ENCODE measurements around the gene UBR4. TPM values are rescaled to one million over a fixed set of nuclear protein-coding genes. Genes with fewer than 3 reads are reported as not detected.

UBR4 gene
- total RNA-seq, 2 experiments from 2014 or later: 165 to 169 TPM

- Mint-ChIP-seq H3K4me3 (no peak overlapping the region), H3K4me1 (ENCODE audit: low read depth) (peaks cover 63% of the 10 kb centered on the region), H3K27ac (no peak overlapping the region), H3K9me3 (no peaks in the 10 kb centered on the region), H3K27me3 (ENCODE audit: low read depth) (no peaks in the 10 kb centered on the region), H3K36me3 (ENCODE audit: low read depth) (peaks cover 42% of the 10 kb centered on the region)
- DNase-seq: no peak
- CTCF ChIA-PET: interaction anchor here (0.8 to 4.6 kb wide), 4 partner anchors 159 to 189 kb away, joined by 3 to 22 read pairs (median 4); no protein-coding TSS in a partner anchor
- intact Hi-C loops (cut with micrococcal nuclease): no loop called here
Measured at GRCh38 chr1:19072285-19072981, 137.6 kb downstream of the UBR4 start.

- H3K4me1 Mint-ChIP-seq (ENCODE audit: low read depth): peaks cover 63% of the 10 kb centered on the region
- peaks cover 36% of the 10 kb centered on the region for H3K36me3 Mint-ChIP-seq (ENCODE audit: low read depth)
- no peaks in the 10 kb centered on the region for H3K9me3 Mint-ChIP-seq
- CTCF ChIA-PET: interaction anchor here (1.0 to 4.6 kb wide), 3 partner anchors 157 to 188 kb away, joined by 3 to 22 read pairs (median 4); no protein-coding TSS in a partner anchor
- intact Hi-C loops (cut with micrococcal nuclease): no loop called here
- no peaks in the 10 kb centered on the region for H3K27me3 Mint-ChIP-seq (ENCODE audit: low read depth)
- no peak for DNase-seq
- no peak overlapping the region for H3K4me3 Mint-ChIP-seq
- H3K27ac Mint-ChIP-seq: no peak overlapping the region
Measured at GRCh38 chr1:19071674-19072281, 138.3 kb downstream of the UBR4 start.

- CTCF ChIA-PET: interaction anchor here (0.6 to 1.1 kb wide), 3 partner anchors 156 to 524 kb away, joined by 3 to 7 read pairs (median 4); no protein-coding TSS in a partner anchor
Measured at GRCh38 chr1:19070891-19071621, 139.0 kb downstream of the UBR4 start.

GRCh38 chr1:19070197-19070651 lies 139.8 kb downstream of the UBR4 start:
- H3K4me3 Mint-ChIP-seq: no peak overlapping the region
- peaks cover 22% of the 10 kb centered on the region for H3K36me3 Mint-ChIP-seq (ENCODE audit: low read depth)
- H3K9me3 Mint-ChIP-seq: no peaks in the 10 kb centered on the region
- H3K4me1 Mint-ChIP-seq (ENCODE audit: low read depth): peaks cover 53% of the 10 kb centered on the region
- intact Hi-C loops (cut with micrococcal nuclease): no loop called here
- H3K27ac Mint-ChIP-seq: no peak overlapping the region
- CTCF ChIA-PET: interaction anchor here (0.6 to 1.4 kb wide), 2 partner anchors 163 to 525 kb away, joined by 4 to 7 read pairs; no protein-coding TSS in a partner anchor
- H3K27me3 Mint-ChIP-seq (ENCODE audit: low read depth): no peaks in the 10 kb centered on the region
- no peak for DNase-seq

More at GRCh38 chr1:19070891-19071621, 139.0 kb downstream of the UBR4 start:
- H3K36me3 Mint-ChIP-seq (ENCODE audit: low read depth): peaks cover 30% of the 10 kb centered on the region
- DNase-seq: no peak
- intact Hi-C loops (cut with micrococcal nuclease): no loop called here
- H3K4me3 Mint-ChIP-seq: no peak overlapping the region
- no peak overlapping the region for H3K27ac Mint-ChIP-seq
- no peaks in the 10 kb centered on the region for H3K9me3 Mint-ChIP-seq
- no peaks in the 10 kb centered on the region for H3K27me3 Mint-ChIP-seq (ENCODE audit: low read depth)
- peaks cover 61% of the 10 kb centered on the region for H3K4me1 Mint-ChIP-seq (ENCODE audit: low read depth)

- Mint-ChIP-seq H3K4me3 (no peak overlapping the region), H3K27ac (no peak overlapping the region)
- CTCF ChIA-PET: interaction anchor here (0.9 to 1.4 kb wide), 2 partner anchors 22 to 162 kb away, joined by 3 to 4 read pairs; no protein-coding TSS in a partner anchor
Measured at GRCh38 chr1:19068639-19069276, 141.3 kb downstream of the UBR4 start.

GRCh38 chr1:19067912-19068638 lies 142.0 kb downstream of the UBR4 start:
- Mint-ChIP-seq H3K9me3 (no peaks in the 10 kb centered on the region), H3K4me1 (ENCODE audit: low read depth) (peaks cover 31% of the 10 kb centered on the region), H3K36me3 (ENCODE audit: low read depth) (peaks cover 4% of the 10 kb centered on the region), H3K27me3 (ENCODE audit: low read depth) (no peaks in the 10 kb centered on the region), H3K4me3 (no peak overlapping the region), H3K27ac (no peak overlapping the region)
- CTCF ChIA-PET: interaction anchor here (0.9 to 1.2 kb wide), 2 partner anchors 21 to 159 kb away, joined by 3 read pairs; no protein-coding TSS in a partner anchor
- intact Hi-C loops (cut with micrococcal nuclease): no loop called here
- no peak for DNase-seq

More at GRCh38 chr1:19068639-19069276, 141.3 kb downstream of the UBR4 start:
- Mint-ChIP-seq H3K36me3 (ENCODE audit: low read depth) (peaks cover 8% of the 10 kb centered on the region), H3K27me3 (ENCODE audit: low read depth) (no peaks in the 10 kb centered on the region), H3K4me1 (ENCODE audit: low read depth) (peaks cover 38% of the 10 kb centered on the region), H3K9me3 (no peaks in the 10 kb centered on the region)
- intact Hi-C loops (cut with micrococcal nuclease): no loop called here
- DNase-seq: no peak

DNA sequence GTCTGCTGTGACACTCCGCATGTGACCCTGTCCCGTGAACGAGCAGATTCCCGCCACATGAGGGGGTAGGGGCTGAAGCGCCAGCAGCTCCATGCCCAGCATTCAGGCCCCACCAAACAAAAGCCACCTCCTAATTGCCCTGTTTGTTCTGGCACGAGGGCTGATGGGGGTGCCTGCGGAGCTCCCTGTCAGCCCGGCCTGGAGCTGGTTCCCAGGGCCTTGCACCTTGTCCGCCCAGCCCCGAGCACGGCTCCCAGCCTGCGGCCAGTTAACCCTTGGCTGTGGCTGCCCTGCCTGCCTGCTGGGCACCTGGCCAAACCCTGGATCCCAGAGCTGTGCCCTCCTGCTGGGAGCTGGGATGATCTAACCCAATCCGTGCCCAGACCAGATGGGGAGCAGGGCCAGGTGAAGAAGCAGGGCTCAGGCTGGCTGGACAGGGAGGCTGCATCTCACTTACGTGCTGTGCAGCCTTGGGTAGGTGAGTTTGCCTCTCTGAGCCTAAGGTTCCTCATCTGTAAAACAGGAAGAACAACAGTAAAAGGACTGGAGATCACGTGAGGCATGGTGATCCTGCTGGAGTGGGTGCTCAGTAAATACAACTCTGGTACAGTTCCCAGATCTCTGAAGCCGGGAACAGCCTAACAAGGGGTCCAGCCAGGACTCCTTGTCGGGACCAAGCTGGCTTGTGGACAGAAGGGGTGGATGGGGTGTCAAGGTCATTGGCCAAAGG lies 142.7 kb downstream of the UBR4 start:
- Mint-ChIP-seq H3K27ac (no peak overlapping the region), H3K36me3 (ENCODE audit: low read depth) (no peaks in the 10 kb centered on the region), H3K27me3 (ENCODE audit: low read depth) (no peaks in the 10 kb centered on the region), H3K4me3 (no peak overlapping the region), H3K4me1 (ENCODE audit: low read depth) (peaks cover 24% of the 10 kb centered on the region), H3K9me3 (no peaks in the 10 kb centered on the region)
- CTCF ChIA-PET: interaction anchor here (0.9 to 1.2 kb wide), 2 partner anchors 21 to 159 kb away, joined by 3 read pairs; no protein-coding TSS in a partner anchor
- intact Hi-C loops (cut with micrococcal nuclease): no loop called here
- DNase-seq: no peak

DNA sequence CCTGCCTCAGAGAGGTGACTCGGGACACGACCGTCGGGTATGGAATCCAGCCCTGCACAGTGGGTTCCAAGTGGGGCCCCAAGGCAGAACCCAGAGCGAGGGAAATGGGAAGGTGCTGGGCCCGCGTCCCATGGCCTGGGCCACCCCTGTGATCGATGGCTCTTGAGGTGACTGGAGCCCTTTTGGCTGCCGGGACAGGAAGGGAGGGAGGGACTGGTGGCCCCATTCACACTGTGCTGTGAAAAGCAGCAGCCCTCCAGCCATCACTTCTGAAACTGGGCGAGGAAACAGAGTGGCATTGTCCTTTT lies 143.2 kb downstream of the UBR4 start:
- H3K27ac Mint-ChIP-seq: no peak overlapping the region
- H3K4me1 Mint-ChIP-seq (ENCODE audit: low read depth): peaks cover 22% of the 10 kb centered on the region
- no peak for DNase-seq
- H3K4me3 Mint-ChIP-seq: no peak overlapping the region
- H3K27me3 Mint-ChIP-seq (ENCODE audit: low read depth): no peaks in the 10 kb centered on the region
- intact Hi-C loops (cut with micrococcal nuclease): no loop called here
- H3K36me3 Mint-ChIP-seq (ENCODE audit: low read depth): no peaks in the 10 kb centered on the region
- CTCF ChIA-PET: interaction anchor here (1.2 kb wide), 1 partner anchor 158 kb away, joined by 3 read pairs; no protein-coding TSS in a partner anchor
- H3K9me3 Mint-ChIP-seq: no peaks in the 10 kb centered on the region

GRCh38 chr1:19066248-19066873 lies 143.7 kb downstream of the UBR4 start:
- CTCF ChIA-PET: interaction anchor here (1.2 kb wide), 1 partner anchor 158 kb away, joined by 3 read pairs; no protein-coding TSS in a partner anchor
- Mint-ChIP-seq H3K27me3 (ENCODE audit: low read depth) (no peaks in the 10 kb centered on the region), H3K27ac (no peak overlapping the region), H3K36me3 (ENCODE audit: low read depth) (no peaks in the 10 kb centered on the region), H3K9me3 (peaks cover under 1% of the 10 kb centered on the region), H3K4me3 (no peak overlapping the region), H3K4me1 (ENCODE audit: low read depth) (peaks cover 17% of the 10 kb centered on the region)
- DNase-seq: no peak
- intact Hi-C loops (cut with micrococcal nuclease): no loop called here

GRCh38 chr1:19065526-19066247 lies 144.4 kb downstream of the UBR4 start:
- H3K27ac Mint-ChIP-seq: no peak overlapping the region

More at GRCh38 chr1:19065526-19066247, 144.4 kb downstream of the UBR4 start:
- no peak overlapping the region for H3K4me3 Mint-ChIP-seq
- intact Hi-C loops (cut with micrococcal nuclease): no loop called here
- H3K27me3 Mint-ChIP-seq (ENCODE audit: low read depth): no peaks in the 10 kb centered on the region
- H3K9me3 Mint-ChIP-seq: peaks cover 3% of the 10 kb centered on the region
- no peak for DNase-seq
- CTCF ChIA-PET: no interaction called here
- no peaks in the 10 kb centered on the region for H3K36me3 Mint-ChIP-seq (ENCODE audit: low read depth)
- H3K4me1 Mint-ChIP-seq (ENCODE audit: low read depth): peaks cover 11% of the 10 kb centered on the region
